GM18498 (cell line): Measurements from ENCODE around the gene CSNK1D.

ENCODE experiments used
- ATAC-seq: cut with Tn5 transposase; IDR thresholded peaks from one replicate; pipeline ENCODE4 v1.9.1; 2021; ENCODE audit warnings: mild to moderate bottlenecking, moderate library complexity; ENCODE audit not compliant: unreplicated experiment

Gene CSNK1D

DNA sequence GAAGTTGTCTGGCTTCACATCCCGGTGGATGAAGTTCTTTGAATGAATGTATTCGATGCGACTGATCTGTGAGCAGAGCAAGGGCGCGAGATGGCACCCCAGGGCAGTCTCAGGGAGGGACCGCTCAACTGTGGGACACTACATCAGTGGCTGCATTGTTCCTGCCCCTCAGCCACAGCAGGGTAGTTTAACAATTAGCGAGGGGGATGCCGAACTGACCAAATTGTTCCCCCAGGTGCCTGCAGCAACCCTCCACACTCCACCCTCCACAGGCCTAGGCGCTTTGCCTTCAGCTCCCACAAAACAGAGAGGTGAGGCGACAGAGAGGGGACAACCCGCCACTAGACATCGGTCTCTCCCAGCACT lies 20.3 kb downstream of the CSNK1D start:
- no peak for ATAC-seq

GRCh38 chr17:82252511-82253178 lies 20.9 kb downstream of the CSNK1D start:
- no peak for ATAC-seq

DNA sequence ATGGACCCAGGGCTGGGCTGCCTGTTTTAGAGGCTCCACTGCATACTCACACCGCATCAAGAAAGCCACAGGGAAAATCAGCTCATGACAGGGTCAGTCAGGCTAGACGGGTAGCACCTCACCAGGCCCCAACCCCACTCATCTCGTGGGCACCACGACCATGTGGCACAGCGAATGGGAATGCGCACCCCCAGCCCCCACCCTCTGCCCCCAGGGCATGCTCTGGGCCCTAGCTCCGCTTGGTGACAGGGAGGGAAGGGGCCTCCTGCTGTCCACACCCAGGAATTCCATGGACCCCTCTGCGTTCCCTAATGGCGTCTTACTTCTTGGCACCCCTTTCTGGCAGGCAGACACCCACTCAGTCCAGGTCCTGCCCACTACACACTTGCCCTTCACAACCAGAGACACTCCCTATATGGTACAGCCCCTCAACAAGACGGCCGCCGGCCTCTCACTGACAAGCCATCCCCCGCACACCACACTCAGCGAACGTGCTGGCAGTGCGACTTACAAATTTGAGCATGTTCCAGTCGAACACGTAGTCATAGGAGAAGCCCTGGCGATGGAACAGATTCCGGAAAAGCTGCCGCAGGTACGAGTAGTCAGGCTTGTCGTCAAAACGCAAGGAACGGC lies 22.5 kb downstream of the CSNK1D start:
- ATAC-seq: no peak

GRCh38 chr17:82249896-82250581 lies 23.5 kb downstream of the CSNK1D start:
- ATAC-seq: no peak

DNA sequence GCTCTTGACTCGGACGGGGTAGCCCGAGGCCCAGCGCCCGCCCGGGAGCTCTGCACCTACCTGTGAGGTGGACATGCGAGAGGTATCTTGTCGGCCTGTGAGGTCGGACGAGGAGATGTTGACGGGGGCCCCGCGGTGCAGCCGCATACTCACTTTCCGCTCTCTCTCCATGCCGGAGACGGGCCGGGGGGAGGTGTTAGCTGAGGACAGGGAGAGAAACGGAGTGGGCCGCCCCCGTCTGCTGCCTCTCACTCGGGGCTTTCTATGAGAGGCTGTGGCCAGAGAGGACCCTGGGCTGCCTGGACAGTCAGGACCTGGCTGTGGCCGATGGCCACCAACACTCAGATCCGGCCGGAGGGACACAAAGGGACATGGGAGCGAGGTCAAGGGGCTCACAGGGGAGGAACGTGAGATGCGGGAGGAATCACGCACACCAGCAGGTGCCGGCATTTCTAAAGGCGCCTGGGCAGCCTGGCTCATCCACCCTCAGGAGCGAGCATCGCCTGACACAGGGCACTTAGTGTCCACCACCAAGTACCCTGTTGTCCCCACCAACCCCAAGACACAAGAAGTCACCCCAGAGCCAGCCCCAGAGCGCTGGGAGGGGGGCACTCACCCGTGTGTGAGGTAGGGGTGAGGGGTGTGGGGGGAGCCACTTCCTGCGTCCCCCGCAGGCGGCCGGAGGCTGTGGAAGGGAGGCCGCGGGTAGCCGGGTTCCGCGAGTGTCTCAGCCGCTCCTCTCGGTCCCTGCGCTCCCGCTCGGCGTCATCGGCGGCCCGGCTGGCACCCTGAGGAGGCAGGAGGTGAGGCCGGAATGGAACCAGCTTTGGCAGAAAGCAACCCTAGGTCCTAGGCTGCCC lies 24.5 kb downstream of the CSNK1D start:
- ATAC-seq: no peak

GRCh38 chr17:82247856-82248671 lies 25.4 kb downstream of the CSNK1D start:
- no peak for ATAC-seq

- ATAC-seq: no peak
Observed at GRCh38 chr17:82247182-82247823, 26.2 kb downstream of the CSNK1D start.

- ATAC-seq: no peak
Observed at GRCh38 chr17:82246365-82247181, 26.9 kb downstream of the CSNK1D start.

GRCh38 chr17:82246040-82246364 lies 27.5 kb downstream of the CSNK1D start:
- ATAC-seq: no peak

DNA sequence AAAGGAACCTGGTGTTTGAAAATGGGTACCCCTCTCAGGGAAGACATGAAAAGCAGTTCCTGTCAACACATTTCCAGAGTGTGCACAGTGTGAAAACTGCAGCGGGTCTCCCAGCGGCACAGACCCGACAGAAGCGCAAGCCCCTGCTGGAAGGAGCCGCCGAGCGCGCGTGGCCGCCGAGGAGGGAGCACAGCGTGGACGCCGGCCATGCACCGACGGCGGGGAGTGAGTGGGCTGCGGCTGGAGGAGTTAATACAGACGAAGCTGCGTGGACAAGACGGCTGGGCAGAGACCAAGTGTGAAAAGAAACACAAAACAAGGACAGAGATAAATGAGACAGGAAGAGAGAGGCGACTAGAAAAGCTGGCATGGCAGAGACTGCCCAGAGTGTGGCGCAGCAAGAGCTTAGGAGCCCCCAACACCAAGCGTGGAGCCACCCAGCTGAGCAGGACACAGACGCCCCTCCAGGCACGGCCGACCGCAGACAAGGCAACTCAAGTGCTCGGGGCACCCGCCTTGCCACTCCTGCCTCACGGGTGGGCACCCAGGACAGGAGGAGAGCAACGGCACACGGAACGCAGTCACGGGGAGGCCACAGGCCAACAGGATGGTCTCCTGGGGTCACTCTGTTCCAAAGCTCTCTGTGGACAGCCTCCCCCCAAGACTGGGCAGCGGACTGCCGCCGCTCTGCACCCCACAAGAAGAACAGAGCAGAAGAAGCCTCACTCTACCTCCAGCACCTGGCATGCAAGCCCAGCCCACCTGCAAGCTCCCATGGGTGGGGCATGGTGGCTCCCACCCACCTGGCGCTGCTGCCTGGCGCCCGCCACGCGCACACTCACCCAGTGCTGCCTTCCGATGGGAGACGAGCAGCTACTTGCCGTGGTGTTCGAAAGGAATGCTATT lies 28.1 kb downstream of the CSNK1D start:
- no peak for ATAC-seq

DNA sequence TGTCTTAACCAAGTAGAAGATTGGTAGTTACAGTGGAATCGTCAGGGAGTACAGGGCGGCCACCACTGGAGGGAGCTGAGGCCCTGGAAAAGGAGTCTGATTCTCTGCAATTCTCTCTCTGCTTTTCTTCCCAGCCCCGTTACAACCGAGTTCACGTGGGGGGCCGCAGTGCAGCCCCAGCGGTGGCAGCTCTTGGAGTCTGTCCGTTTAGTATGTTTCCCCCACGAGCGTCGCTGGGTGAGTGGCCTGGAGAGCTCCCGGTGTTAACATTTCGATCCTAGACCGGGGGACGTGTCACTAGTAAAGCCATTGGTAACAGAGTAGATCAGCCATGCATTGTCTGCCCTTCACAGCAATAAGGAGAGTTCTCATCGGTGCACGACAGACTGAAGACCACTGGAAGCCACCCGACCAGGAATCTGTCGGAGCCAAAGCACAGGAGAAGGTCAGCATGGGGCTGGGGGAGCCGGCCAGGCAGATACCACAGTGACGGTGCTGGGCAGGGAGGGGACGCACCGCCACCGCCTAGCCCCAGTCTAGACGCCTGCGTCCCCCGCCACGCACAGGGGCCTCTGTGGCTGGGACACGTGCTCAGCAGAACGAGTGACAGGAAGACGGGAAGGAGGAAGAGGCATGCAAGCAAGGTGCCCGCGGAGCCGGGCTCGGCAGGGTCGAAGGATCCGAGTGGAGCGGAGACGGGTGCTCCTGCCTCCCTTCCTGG lies 28.9 kb downstream of the CSNK1D start:
- no peak for ATAC-seq

DNA sequence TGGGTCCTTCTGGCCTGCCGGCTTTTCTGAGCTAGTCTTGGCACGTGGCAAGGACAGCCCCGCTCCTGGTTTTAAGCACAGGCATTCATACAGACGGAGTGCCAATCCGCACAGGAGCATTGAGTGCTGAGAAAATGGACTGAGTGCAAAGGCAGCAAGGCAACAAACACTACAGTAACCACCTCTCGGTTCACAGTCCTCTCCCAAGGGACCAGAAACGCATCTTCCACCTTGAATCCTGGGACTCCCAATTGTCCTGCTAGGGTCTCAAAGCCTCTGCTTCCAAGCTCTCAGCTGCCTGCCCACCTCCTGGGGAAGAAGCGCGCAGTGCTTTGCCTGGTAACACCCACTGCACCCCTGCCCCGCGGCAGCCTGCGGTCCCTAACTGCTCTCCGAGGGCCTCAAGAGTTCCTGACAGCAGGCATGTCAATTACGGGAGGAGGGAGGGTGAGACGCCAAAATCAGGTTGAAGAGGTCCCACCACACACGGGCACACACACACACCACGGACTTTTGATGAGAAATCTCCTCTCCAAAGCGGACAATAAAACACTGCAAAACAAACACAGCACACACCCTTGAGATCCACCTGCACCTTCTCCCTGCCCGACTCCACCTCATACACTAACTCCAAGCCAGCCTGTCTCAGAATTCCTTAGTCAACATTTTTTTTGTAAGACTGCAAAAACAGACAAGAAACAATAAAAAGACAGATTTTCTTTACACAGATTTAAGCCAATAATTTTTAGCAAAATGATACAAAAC lies 29.7 kb downstream of the CSNK1D start:
- ATAC-seq: no peak

GRCh38 chr17:82242977-82243647 lies 30.4 kb downstream of the CSNK1D start:
- no peak for ATAC-seq

DNA sequence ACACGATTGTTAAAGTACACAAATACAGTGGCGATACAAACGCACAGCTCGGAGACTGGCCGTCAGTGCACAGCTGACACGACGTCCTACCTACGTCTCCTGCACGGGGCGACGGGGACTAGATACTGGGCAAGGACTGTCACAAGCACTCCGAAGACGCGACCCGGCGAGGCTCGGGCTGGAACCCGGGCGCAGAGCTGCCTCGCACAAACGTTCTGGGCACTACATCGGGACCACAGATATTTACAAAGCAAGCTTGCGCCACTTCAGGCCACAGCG lies 30.9 kb downstream of the CSNK1D start:
- ATAC-seq: no peak

DNA sequence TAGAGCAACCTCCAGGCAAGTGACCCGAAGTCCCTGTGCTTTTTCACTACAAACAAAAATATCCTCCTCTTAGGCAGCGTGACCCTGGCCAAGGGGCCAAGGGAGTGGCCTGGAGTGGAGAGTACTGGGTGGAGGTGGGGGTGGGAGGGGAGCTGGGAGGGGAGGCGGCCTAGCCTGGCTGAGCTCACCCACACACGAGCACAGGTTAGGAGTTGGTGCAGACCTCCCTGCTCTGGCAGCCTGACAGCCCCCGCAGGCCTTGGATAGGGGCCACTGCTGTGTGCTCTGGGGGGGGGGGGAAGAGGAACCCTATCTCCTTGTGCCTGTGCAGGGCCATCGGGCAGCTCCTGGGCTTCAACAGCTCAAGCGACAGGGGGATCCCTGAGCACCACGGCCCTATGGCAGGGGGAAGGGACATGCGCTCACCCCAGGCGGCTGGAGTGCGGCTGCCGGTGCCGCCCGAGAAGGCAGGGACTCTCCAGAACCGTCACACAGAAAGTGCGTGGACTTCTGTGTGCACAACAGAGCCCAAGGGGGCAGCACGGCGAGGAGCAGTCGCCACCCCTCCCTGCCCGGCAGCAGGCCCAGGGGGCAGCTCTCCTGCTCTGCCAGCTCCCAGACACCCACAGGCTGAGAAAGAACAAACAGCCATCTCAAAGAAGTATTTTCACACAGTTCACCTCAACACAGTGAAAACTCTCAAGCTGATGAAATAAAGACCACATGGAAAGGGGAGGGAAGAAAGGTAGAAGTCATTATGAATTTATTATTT lies 31.4 kb downstream of the CSNK1D start:
- ATAC-seq: no peak
